ENCODE results near the gene MEGF11.

The MEGF11 gene

DNA sequence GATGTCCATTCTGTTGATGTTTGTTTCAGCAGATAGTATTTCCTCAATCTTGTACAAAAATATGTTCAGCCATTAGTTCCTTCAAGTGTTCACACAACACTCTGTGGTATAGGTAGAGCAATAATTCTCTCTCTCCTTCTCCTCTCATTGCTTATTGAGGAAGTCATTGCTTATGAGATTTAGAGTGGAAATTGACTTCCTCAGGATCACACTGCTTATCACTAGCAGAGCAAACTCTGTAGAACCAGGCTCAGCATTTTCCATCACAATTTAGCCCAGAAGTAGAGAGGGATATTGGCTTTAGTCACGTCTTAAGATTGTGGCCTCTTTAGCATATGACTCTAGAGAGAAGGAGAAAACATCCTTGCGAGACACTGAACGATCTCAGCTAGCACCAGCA lies 353.1 kb downstream of the MEGF11 start:
- H3K27me3 ChIP-seq (ENCODE audit: insufficient read depth, poor library complexity, severe bottlenecking) = no peaks in the 10 kb centered on the region
- H3K4me3 ChIP-seq (replicated peaks; ENCODE audit: insufficient read depth, low read length) = no peak overlapping the region
- DNase-seq (ENCODE audit: low read depth in 1 of 2, low spot score in 1 of 2) = peak in 1 of 2 experiments; percentile 15
- TF ChIP-seq GABPA (IDR thresholded peaks at IDR 0.05; ENCODE audit: low read depth) = no peak
- peak; percentile 85 for TF ChIP-seq SPI1 (IDR thresholded peaks at IDR 0.05; ENCODE audit: borderline replicate concordance, low read depth)
- no peak overlapping the region for H3K27ac ChIP-seq (replicated peaks)

GRCh38 chr15:65896236-65896635 lies 357.3 kb downstream of the MEGF11 start:
- no peak for DNase-seq (ENCODE audit: low read depth in 1 of 2, low spot score in 1 of 2)
- Histone ChIP-seq H3K27ac (replicated peaks) (no peak overlapping the region), H3K4me3 (replicated peaks; ENCODE audit: insufficient read depth, low read length) (no peak overlapping the region), H3K27me3 (ENCODE audit: insufficient read depth, poor library complexity, severe bottlenecking) (no peaks in the 10 kb centered on the region)
- TF ChIP-seq SPI1 (IDR thresholded peaks at IDR 0.05; ENCODE audit: borderline replicate concordance, low read depth) (no peak), CTCF (IDR thresholded peaks at IDR 0.05; ENCODE audit: insufficient read depth, low read length) (no peak), REST (IDR thresholded peaks at IDR 0.05; ENCODE audit: insufficient replicate concordance, low read depth) (no peak), GABPA (IDR thresholded peaks at IDR 0.05; ENCODE audit: low read depth) (no peak), POLR2AphosphoS5 (IDR thresholded peaks at IDR 0.05; ENCODE audit: low read depth) (no peak)

GRCh38 chr15:65893060-65893459 lies 360.5 kb downstream of the MEGF11 start:
- Histone ChIP-seq H3K27me3 (ENCODE audit: insufficient read depth, poor library complexity, severe bottlenecking) (no peaks in the 10 kb centered on the region), H3K4me3 (replicated peaks; ENCODE audit: insufficient read depth, low read length) (no peak overlapping the region), H3K27ac (replicated peaks) (no peak overlapping the region)
- no peak for TF ChIP-seq REST (IDR thresholded peaks at IDR 0.05; ENCODE audit: insufficient replicate concordance, low read depth)
- no peak for TF ChIP-seq POLR2AphosphoS5 (IDR thresholded peaks at IDR 0.05; ENCODE audit: low read depth)
- no peak for TF ChIP-seq CTCF (IDR thresholded peaks at IDR 0.05; ENCODE audit: insufficient read depth, low read length)
- TF ChIP-seq SPI1 (IDR thresholded peaks at IDR 0.05; ENCODE audit: borderline replicate concordance, low read depth) = no peak
- TF ChIP-seq GABPA (IDR thresholded peaks at IDR 0.05; ENCODE audit: low read depth) = no peak
- no peak for DNase-seq (ENCODE audit: low read depth in 1 of 2, low spot score in 1 of 2)

DNA sequence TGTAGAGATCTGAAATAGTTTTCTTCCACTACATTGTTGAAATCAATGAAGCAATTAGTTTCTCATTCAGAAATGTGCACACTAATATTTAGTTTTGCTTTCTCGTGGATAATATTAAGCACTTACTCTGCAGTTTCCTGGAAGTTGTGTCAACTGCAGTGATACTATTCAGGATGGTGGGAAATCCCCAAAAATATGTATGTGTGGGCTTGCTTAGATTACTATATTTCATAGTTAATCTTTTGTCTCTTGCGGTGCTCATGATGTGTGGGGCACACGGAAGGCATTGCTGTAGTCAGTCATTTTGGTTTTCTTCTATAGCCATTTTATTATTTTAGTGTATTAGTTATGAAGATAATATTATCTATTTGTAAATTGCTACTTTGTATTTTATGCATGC lies 364.6 kb downstream of the MEGF11 start:
- no peak for DNase-seq (ENCODE audit: low read depth in 1 of 2, low spot score in 1 of 2)
- Histone ChIP-seq H3K27ac (replicated peaks) (no peak overlapping the region), H3K27me3 (ENCODE audit: insufficient read depth, poor library complexity, severe bottlenecking) (no peaks in the 10 kb centered on the region), H3K4me3 (replicated peaks; ENCODE audit: insufficient read depth, low read length) (no peak overlapping the region)
- TF ChIP-seq SPI1 (IDR thresholded peaks at IDR 0.05; ENCODE audit: borderline replicate concordance, low read depth) = no peak
- TF ChIP-seq POLR2AphosphoS5 (IDR thresholded peaks at IDR 0.05; ENCODE audit: low read depth) = no peak
- TF ChIP-seq REST (IDR thresholded peaks at IDR 0.05; ENCODE audit: insufficient replicate concordance, low read depth) = no peak
- TF ChIP-seq CTCF (IDR thresholded peaks at IDR 0.05; ENCODE audit: insufficient read depth, low read length) = no peak
- no peak for TF ChIP-seq GABPA (IDR thresholded peaks at IDR 0.05; ENCODE audit: low read depth)
